Fibroblast of peridontal ligament (primary cell): ENCODE results near the gene MEI4.
"Not testable (repeated sequence)": the region's sequence is repeated elsewhere in the genome, so short reads cannot be mapped to it uniquely, and the experiment has no call there.

ENCODE experiments used
- DNase-seq: peaks from one replicate; pipeline ENCODE4 v3.0.0-alpha.2; 2010; ENCODE audit errors: extremely low read depth

MEI4 gene

GRCh38 chr6:77815531-77815930 is 162.7 kb downstream of the MEI4 start:
- DNase-seq, result no peak

GRCh38 chr6:77816766-77817270 is 164.0 kb downstream of the MEI4 start:
- DNase-seq, result no peak

- no peak for DNase-seq
Measured at GRCh38 chr6:77822265-77822664, 169.4 kb downstream of the MEI4 start.

GRCh38 chr6:77825204-77825603 is 172.4 kb downstream of the MEI4 start:
- DNase-seq, result no peak

DNA sequence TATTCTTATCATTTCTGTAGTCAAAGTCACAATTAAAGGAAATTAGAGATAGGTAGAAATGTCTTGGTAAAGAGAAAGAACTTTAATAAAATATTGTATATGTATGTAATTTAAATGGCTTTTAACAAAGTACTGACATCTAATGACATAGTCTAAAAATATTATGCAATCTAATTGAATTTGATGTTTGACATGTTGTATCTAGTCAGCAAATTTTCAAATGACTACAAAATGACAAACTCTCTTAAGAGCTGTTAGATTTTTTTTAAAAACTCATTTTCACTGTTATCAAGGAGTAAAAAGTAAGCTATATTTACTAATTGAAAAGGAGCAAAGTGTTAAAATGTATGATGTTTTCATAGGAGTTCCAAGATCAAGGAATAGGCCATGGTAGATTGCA is 176.9 kb downstream of the MEI4 start:
- no peak for DNase-seq

DNA sequence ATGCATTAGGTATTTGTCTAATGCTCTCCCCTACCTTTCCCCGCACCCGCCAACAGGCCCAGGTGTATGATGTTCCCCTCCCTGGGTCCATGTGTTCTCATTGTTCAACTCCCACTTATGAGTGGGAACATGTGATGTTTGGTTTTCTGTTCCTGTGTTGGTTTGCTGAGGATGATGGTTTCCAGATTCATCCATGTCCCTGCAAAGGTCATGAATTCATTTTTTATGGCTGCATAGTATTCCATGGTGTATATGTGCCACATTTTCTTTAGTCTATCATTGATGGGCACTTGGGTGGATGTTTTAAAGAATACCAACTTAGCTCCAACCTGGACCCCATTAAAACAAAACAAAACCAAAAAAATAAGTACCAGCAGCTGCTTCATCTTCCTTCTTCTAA is 180.9 kb downstream of the MEI4 start:
- not testable (repeated sequence) for DNase-seq

GRCh38 chr6:77834591-77834996 is 181.8 kb downstream of the MEI4 start:
- no peak for DNase-seq

DNA sequence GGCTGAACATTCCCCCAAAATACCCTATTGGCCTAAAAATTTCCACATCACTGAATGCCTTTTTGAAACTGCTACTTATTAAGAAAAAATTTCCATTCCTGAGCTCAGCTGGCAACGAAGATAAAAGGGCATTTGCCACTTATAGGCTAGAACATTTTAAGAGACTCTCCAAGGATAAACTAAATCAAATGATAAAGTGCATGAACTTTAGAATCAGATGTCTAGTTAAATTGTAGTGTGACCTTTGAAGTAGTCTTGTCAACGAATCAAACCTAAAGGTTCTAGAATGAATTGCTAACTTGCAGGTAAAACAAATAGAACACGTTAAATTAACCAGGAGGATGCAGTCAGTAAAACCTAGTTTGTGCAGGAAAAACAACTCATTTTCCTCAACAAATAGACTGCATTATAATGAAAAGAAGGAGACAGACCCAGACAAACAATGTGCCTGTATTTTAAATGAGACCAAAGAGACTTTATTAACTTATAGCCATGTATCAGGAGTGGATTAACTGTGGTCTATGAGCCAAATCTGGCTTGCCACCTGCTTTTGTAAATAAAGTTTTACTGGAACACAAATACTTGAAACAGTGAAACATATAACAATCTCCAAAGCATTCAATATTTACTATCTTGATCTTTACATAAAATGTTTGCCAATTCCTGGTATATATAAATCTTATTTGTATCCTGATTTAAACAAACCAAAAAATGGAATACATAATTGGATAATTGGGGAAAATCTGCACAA is 184.4 kb downstream of the MEI4 start:
- DNase-seq, result no peak

DNA sequence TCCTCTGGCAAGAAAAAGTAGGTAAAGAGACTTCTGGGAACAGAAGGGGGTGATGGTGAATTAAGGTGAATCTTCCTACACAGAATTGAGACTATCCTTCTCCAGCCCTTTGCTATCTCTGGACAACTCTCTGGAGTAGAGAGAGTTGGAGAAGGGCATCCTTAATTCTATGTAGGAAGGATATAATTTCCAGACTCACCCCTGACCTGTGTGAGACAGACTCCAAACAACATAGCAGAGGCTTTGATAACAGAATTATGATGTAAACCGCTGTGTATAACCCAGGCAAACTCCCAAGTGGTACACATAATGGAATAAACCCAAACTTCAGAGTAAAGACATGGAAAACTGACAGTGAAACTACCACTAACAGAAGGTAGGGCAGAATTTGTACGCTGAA is 186.5 kb downstream of the MEI4 start:
- no peak for DNase-seq

DNA sequence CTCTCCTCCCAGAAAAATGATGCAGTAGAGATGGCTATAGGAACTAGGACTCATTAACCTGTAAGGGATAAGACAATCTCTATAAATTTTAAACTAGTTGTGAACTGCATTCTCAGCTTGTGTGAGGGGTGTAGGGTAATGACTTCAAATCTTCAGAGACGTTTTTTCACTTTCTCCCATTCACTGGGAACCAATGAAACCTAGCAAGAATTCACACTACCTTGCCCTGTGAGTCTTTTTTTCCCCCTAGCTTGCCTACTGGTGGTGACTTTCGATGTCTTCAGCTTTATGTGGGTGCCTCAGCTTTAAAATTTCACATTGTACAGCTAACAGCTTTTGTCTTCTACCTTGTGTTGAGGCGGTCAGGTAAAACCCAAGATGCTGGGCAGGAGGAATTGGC is 192.0 kb downstream of the MEI4 start:
- DNase-seq, result no peak

DNA sequence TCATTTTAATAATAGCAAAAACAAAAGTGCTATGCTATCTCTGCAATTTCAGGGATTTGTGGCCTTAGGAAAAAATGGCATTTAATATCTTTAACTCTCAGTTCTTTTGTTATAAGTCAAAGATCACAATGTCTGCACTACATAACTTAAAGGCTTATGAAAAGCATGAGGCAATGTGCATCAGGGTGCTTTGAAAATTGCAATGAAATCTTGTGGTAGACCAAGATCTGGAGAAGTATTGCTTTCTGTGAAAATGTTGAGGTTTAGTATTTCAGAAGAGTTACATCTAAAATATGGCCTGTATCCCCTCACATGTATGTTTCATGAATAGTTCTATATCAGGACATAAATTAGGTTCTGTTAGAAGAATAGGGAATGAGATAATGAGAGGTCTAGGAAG is 200.6 kb downstream of the MEI4 start:
- DNase-seq, result no peak

DNA sequence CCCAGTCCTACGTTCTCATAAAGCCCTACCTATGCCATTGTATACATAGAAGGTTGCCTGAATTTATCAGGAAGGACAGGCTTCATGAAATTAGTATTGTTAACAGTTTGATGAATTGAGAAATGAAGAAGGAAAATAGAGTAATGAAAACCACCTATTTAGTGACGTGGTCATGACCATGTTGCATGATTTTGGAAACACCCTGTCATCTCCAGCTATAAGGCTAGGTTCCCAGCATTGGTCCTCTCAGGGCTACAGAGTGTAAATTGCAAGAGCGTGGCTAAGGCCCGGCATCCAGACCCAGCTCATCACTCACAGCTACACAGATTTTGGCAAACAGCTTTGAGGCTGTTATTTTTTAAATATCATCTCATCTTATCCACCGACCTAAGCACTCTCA is 203.6 kb downstream of the MEI4 start:
- no peak for DNase-seq

GRCh38 chr6:77857421-77857820 is 204.6 kb downstream of the MEI4 start:
- no peak for DNase-seq

- DNase-seq, result no peak
Measured at GRCh38 chr6:77876300-77876699, 223.5 kb downstream of the MEI4 start.

DNA sequence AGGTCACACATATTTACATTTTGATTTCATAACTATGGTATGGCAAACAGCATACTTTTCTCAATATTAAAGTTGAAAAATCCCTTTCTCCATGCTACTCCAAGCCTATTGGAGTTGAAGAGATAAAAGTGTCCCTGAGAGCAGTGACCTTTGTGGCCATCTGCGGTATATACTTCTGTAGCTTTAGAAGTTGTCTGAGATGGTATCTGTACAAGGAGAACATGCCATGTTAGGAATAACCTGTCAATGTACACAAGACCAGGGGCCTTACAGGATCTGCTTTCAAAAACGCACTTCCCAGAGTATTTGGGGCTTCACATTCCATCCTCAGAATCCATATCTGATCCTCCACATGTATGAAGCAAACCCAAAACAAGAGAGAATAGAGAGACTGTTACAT is 226.7 kb downstream of the MEI4 start:
- DNase-seq, result no peak

DNA sequence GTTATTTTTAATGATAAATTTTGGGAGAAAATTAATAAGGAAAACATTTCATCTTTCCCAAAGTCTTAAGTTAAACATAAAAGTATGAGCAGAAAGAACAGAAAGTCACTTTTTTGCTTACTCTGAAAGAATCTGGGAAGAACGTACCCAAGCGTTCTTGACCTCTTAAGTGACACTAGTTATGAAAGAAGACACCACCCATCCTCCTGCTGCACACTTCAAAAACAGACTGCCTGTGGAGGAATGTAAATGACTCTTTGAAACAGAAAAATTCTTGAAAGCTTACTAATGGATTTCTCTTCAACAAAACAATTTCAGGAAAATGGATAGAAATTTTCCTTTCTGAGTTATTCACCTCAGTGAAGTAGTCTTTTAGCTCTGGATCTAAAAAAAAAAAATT is 227.7 kb downstream of the MEI4 start:
- no peak for DNase-seq

- no peak for DNase-seq
Measured at GRCh38 chr6:77883851-77884250, 231.0 kb downstream of the MEI4 start.

- no peak for DNase-seq
Measured at GRCh38 chr6:77893391-77893790, 240.6 kb downstream of the MEI4 start.

- no peak for DNase-seq
Measured at GRCh38 chr6:77906070-77906469, 253.2 kb downstream of the MEI4 start.

- DNase-seq, result no peak
Measured at GRCh38 chr6:77910826-77911225, 258.0 kb downstream of the MEI4 start.

GRCh38 chr6:77926198-77926751 is 273.4 kb downstream of the MEI4 start:
- no peak for DNase-seq

DNA sequence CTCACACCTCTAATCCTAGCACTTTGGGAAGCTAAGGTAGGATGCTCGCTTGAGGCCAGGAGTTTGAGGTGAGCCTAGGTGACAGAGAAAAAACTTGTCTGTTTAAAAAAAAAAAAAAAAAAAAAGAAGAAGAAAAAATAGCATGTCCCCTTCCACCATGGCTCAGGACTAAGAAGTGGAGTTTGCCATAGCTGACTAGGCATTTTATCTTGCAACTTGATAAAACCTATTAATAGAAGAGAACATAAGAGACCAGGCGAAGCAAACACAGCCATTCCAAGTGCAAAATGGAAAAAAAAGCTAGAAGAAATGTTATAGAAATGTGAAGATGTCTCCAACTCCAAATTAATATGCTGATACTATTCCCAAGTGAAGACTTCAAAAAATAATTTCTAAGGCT is 277.5 kb downstream of the MEI4 start:
- no peak for DNase-seq

GRCh38 chr6:77930952-77931351 is 278.1 kb downstream of the MEI4 start:
- no peak for DNase-seq

GRCh38 chr6:77962070-77962469 is 309.2 kb downstream of the MEI4 start:
- DNase-seq, result no peak
